ENCODE measurements around the gene TBP. TPM values are rescaled to one million over a fixed set of nuclear protein-coding genes. Genes with fewer than 3 reads are reported as not detected.

The TBP gene
- polyA plus RNA-seq, 4 donors: 10.0 to 19.4 (median 14.6) TPM

DNA sequence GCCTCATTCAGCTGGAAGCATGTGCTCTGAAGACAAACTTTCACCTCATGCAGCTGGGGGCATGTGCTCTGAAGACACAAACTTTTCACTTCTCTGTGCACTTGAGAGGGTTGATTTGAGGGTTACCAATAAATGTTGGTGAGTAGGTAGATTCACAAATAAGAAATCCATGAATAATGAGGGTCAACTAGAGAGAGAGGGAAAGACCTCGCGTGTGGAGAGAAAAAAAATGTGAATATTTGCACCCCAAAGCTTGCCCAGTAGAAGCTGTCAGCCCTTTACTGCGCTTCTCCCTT lies 44.5 kb upstream of the TBP start:
- FAIRE-seq (no peak), DNase-seq (no peak)
- Histone ChIP-seq H3K9me3 (ENCODE audit: control insufficient read depth in 2 of 2, insufficient read depth in 1 of 2, low read depth in 1 of 2, low read length in 1 of 2) (no peaks in the 10 kb centered on the region), H3K36me3 (ENCODE audit: control insufficient read depth in 3 of 3, insufficient read depth in 2 of 3, low read depth in 1 of 3, low read length in 3 of 3) (no peaks in the 10 kb centered on the region), H3K4me1 (ENCODE audit: control insufficient read depth in 3 of 3, insufficient read depth in 2 of 3, low read depth in 1 of 3, low read length in 2 of 3) (no peaks in the 10 kb centered on the region), H3K27ac (ENCODE audit: low read depth in 1 of 3, low read length in 2 of 3) (no peak overlapping the region), H3K4me3 (ENCODE audit: low read depth in 1 of 3, low read length in 3 of 3) (no peak overlapping the region), H3K27me3 (ENCODE audit: control insufficient read depth in 3 of 3, insufficient read depth in 3 of 3, low read length in 3 of 3) (no peaks in the 10 kb centered on the region)
- 89 to 95% (median 93%) methylated on average over 3 of the region's 3 CpGs for WGBS, 3 donors

DNA sequence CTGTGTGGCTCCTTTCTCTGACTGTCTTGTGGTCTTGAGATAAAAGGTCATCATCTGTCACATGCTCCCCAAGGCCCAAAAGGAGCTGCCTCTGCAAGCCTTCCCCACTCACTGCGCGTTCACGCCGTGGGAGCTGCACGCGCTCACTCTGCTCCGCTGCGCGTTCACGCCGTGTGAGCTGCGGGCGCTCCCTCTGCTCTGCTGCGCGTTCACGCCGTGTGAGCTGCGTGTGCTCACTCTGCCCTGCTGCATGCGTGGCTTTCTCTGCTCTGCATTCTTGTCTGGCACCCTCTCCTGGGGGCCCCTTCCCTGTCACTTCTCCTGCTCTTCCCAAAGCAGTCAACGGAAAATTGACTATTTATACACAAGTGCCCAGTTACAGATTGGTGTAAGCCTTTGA lies 43.5 kb upstream of the TBP start:
- no peaks in the 10 kb centered on the region for H3K9me3 ChIP-seq (ENCODE audit: control insufficient read depth in 2 of 2, insufficient read depth in 1 of 2, low read depth in 1 of 2, low read length in 1 of 2)
- FAIRE-seq: no peak

DNA sequence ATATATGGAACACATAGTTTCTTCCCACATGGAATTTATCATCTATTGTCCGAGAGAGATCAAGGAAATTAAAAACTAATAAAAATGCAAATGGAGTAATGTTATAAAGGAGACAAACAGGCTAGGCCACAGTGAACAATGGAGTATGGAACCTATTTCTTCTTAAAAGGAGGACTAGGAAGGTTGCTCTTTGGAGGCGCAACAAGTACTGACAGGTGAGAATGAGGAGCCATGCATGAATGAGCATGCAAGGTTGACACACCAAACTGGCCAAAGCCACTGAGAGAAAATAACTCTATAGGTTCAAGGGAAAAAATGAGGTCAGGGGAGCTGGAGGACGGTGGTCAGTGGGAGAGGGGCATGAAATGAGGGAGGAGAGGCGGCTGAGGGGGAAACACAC lies 41.9 kb upstream of the TBP start:
- Histone ChIP-seq H3K4me3 (ENCODE audit: low read depth in 1 of 3, low read length in 3 of 3) (no peak overlapping the region), H3K27ac (ENCODE audit: low read depth in 1 of 3, low read length in 2 of 3) (no peak overlapping the region), H3K9me3 (ENCODE audit: control insufficient read depth in 2 of 2, insufficient read depth in 1 of 2, low read depth in 1 of 2, low read length in 1 of 2) (peaks cover 0 to 2% of the 10 kb centered on the region in 2 donors), H3K36me3 (ENCODE audit: control insufficient read depth in 3 of 3, insufficient read depth in 2 of 3, low read depth in 1 of 3, low read length in 3 of 3) (no peaks in the 10 kb centered on the region), H3K4me1 (ENCODE audit: control insufficient read depth in 3 of 3, insufficient read depth in 2 of 3, low read depth in 1 of 3, low read length in 2 of 3) (no peaks in the 10 kb centered on the region), H3K27me3 (ENCODE audit: control insufficient read depth in 3 of 3, insufficient read depth in 3 of 3, low read length in 3 of 3) (no peaks in the 10 kb centered on the region)
- DNase-seq (no peak), FAIRE-seq (no peak)
- WGBS, 3 donors: 78 to 86% (median 80%) methylated on average over 4 of the region's 4 CpGs

More for the DNA sequence above, 43.5 kb upstream of the TBP start:
- Histone ChIP-seq H3K36me3 (ENCODE audit: control insufficient read depth in 3 of 3, insufficient read depth in 2 of 3, low read depth in 1 of 3, low read length in 3 of 3) (no peaks in the 10 kb centered on the region), H3K27me3 (ENCODE audit: control insufficient read depth in 3 of 3, insufficient read depth in 3 of 3, low read length in 3 of 3) (no peaks in the 10 kb centered on the region), H3K27ac (ENCODE audit: low read depth in 1 of 3, low read length in 2 of 3) (no peak overlapping the region), H3K4me1 (ENCODE audit: control insufficient read depth in 3 of 3, insufficient read depth in 2 of 3, low read depth in 1 of 3, low read length in 2 of 3) (no peaks in the 10 kb centered on the region), H3K4me3 (ENCODE audit: low read depth in 1 of 3, low read length in 3 of 3) (no peak overlapping the region)
- no peak for DNase-seq
- WGBS, 3 donors: 93 to 94% (median 93%) methylated on average over 20 of the region's 20 CpGs

DNA sequence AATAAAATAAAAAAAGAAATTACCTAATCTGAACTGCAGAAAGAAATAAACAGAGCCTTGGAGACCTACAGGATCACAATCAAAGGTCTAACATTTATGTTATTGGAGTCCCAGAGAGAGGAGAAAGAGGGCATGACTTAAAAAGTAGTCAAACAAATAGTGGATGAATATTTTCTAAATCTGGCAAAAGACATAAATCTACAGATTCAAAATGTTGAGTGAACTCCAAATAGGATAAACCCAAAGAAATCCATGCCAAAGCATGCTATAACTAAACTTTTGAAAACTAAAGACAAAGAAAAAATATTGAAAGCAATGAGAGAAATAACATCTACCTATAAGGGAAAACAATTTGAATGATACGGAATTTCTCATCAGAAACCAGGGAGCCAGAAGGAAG lies 39.3 kb upstream of the TBP start:
- WGBS, 3 donors: 84 to 93% (median 86%) methylated on average over 1 of the region's 1 CpG
- Histone ChIP-seq H3K4me3 (ENCODE audit: low read depth in 1 of 3, low read length in 3 of 3) (no peak overlapping the region), H3K36me3 (ENCODE audit: control insufficient read depth in 3 of 3, insufficient read depth in 2 of 3, low read depth in 1 of 3, low read length in 3 of 3) (no peaks in the 10 kb centered on the region), H3K27me3 (ENCODE audit: control insufficient read depth in 3 of 3, insufficient read depth in 3 of 3, low read length in 3 of 3) (no peaks in the 10 kb centered on the region), H3K4me1 (ENCODE audit: control insufficient read depth in 3 of 3, insufficient read depth in 2 of 3, low read depth in 1 of 3, low read length in 2 of 3) (no peaks in the 10 kb centered on the region), H3K9me3 (ENCODE audit: control insufficient read depth in 2 of 2, insufficient read depth in 1 of 2, low read depth in 1 of 2, low read length in 1 of 2) (peaks cover 0 to 2% of the 10 kb centered on the region in 2 donors), H3K27ac (ENCODE audit: low read depth in 1 of 3, low read length in 2 of 3) (no peak overlapping the region)
- DNase-seq (no peak), FAIRE-seq (no peak)

DNA sequence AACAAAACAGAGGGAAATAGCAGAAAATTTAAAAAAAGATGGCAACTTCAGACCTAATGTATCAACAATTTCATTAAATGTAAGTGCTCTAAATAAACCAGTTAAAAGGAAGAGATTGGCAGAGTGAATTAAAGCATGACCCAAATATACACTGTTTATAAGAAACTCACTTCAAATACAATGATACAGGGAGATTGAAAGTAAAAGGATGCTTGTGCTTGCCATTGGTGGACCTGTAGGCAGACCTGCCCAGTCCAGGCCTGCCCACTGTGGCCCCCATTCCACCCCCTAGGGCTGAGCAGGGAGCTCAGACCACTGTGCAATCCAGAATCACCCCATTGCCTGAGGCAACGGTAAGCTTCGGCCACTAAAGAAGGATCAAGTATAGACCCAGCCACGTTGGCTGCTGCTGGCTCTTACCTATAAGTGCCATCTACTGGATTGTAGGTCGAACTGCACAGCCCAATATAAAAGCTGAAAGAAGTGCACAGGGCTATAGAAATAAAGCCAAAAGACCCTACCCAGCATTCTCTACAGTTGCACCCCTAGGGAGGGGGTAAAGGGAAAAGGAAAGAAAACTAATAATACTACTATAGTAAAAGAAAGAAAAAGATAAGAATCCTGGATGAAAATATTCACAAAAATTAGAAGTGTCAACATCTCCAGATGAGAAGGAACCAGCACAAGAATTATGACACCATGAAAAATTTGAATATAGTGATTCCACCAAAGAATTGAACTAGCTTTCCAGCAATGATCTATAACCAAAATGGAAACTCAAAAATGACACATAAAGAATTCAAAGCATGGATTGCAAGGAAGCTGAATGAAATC lies 37.2 kb upstream of the TBP start:
- Histone ChIP-seq H3K9me3 (ENCODE audit: control insufficient read depth in 2 of 2, insufficient read depth in 1 of 2, low read depth in 1 of 2, low read length in 1 of 2) (peaks cover 0 to 2% of the 10 kb centered on the region in 2 donors), H3K4me3 (ENCODE audit: low read depth in 1 of 3, low read length in 3 of 3) (no peak overlapping the region), H3K27ac (ENCODE audit: low read depth in 1 of 3, low read length in 2 of 3) (no peak overlapping the region), H3K4me1 (ENCODE audit: control insufficient read depth in 3 of 3, insufficient read depth in 2 of 3, low read depth in 1 of 3, low read length in 2 of 3) (no peaks in the 10 kb centered on the region), H3K27me3 (ENCODE audit: control insufficient read depth in 3 of 3, insufficient read depth in 3 of 3, low read length in 3 of 3) (no peaks in the 10 kb centered on the region), H3K36me3 (ENCODE audit: control insufficient read depth in 3 of 3, insufficient read depth in 2 of 3, low read depth in 1 of 3, low read length in 3 of 3) (no peaks in the 10 kb centered on the region)
- DNase-seq (peak; percentile 54 to 56), FAIRE-seq (no peak)
- WGBS, 3 donors: 0 to 1% (median 0%) methylated on average over 4 of the region's 4 CpGs

DNA sequence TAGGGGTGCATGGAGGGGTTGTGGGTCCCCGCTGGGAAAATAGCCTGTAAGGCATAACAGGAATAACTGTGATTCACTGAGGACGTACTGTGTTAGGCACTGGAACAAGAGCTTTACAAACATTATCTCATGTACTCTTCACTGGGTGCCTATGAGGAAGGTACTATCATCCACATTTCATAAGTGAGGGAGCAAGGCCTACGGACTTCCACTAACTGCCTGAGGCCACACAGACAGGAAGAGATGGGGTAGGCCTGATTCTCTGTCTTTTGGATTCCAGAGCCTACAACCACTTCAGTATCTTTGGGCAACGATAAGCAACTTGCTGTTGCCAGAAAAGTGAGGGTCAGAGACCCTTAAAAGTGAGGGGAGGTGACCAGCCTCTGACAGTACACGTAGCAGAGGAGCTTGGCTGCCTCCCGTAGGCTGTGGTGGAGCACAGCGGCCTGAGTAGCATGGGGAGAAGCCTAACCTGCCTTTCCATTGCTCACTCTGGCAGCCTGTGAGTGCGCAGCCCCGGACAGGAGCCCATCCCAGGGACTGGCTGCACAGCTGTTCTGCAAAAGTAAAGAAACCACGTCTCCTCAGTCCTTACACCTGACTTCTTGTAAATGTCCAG lies 31.5 kb upstream of the TBP start:
- no peak for FAIRE-seq
- Histone ChIP-seq H3K4me1 (ENCODE audit: control insufficient read depth in 3 of 3, insufficient read depth in 2 of 3, low read depth in 1 of 3, low read length in 2 of 3) (no peaks in the 10 kb centered on the region), H3K27ac (ENCODE audit: low read depth in 1 of 3, low read length in 2 of 3) (no peak overlapping the region), H3K36me3 (ENCODE audit: control insufficient read depth in 3 of 3, insufficient read depth in 2 of 3, low read depth in 1 of 3, low read length in 3 of 3) (no peaks in the 10 kb centered on the region), H3K27me3 (ENCODE audit: control insufficient read depth in 3 of 3, insufficient read depth in 3 of 3, low read length in 3 of 3) (no peaks in the 10 kb centered on the region), H3K9me3 (ENCODE audit: control insufficient read depth in 2 of 2, insufficient read depth in 1 of 2, low read depth in 1 of 2, low read length in 1 of 2) (no peaks in the 10 kb centered on the region), H3K4me3 (ENCODE audit: low read depth in 1 of 3, low read length in 3 of 3) (no peak overlapping the region)
- WGBS, 3 donors: 79 to 85% (median 80%) methylated on average over 10 of the region's 10 CpGs
- no peak for DNase-seq

DNA sequence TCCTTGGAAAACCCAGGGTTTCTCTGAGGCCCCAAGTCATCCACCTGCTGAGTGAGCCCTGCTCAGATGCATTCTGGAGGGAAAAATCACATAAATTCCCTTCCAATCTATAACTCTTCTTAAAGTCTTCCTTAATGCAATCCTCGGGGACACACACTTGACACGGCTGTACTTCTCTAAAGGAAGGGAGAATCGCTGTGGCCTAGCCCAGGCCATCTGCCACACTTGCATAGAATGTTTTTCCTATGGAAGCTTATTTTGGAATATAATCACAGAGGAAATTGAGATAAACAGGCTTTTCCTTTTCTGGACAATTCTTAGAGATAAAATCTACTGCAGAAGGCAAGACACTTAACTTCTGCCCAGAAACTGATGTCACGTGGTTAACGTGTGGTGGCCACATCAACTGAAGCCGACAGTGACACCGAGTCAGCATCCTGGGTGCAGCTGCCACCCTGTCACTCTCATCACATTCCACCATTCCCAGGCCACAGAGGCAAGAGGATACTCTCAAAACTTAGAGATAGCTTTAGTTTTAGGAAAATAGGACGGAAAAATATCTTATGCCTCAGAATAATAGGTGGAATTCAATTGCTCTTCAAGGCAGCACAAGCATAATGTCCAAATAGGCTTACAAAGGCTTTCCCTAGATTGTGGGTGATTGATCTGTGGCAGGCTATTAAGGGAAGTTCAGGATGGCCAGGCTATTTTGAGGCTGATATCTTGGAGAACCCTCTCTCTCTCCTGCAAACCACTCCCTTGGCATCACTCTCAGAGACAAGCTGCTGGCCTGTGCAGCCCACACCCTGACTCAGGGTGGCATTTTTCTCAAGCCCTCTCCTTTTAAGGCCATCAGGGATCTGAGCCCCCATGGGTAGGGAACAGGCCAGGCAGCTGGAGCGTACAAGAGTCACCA lies 30.7 kb upstream of the TBP start:
- Histone ChIP-seq H3K36me3 (ENCODE audit: control insufficient read depth in 3 of 3, insufficient read depth in 2 of 3, low read depth in 1 of 3, low read length in 3 of 3) (no peaks in the 10 kb centered on the region), H3K9me3 (ENCODE audit: control insufficient read depth in 2 of 2, insufficient read depth in 1 of 2, low read depth in 1 of 2, low read length in 1 of 2) (no peaks in the 10 kb centered on the region), H3K27me3 (ENCODE audit: control insufficient read depth in 3 of 3, insufficient read depth in 3 of 3, low read length in 3 of 3) (no peaks in the 10 kb centered on the region), H3K27ac (ENCODE audit: low read depth in 1 of 3, low read length in 2 of 3) (no peak overlapping the region), H3K4me3 (ENCODE audit: low read depth in 1 of 3, low read length in 3 of 3) (no peak overlapping the region), H3K4me1 (ENCODE audit: control insufficient read depth in 3 of 3, insufficient read depth in 2 of 3, low read depth in 1 of 3, low read length in 2 of 3) (no peaks in the 10 kb centered on the region)
- WGBS, 3 donors: 66 to 84% (median 73%) methylated on average over 9 of the region's 9 CpGs
- FAIRE-seq (no peak), DNase-seq (no peak)

DNA sequence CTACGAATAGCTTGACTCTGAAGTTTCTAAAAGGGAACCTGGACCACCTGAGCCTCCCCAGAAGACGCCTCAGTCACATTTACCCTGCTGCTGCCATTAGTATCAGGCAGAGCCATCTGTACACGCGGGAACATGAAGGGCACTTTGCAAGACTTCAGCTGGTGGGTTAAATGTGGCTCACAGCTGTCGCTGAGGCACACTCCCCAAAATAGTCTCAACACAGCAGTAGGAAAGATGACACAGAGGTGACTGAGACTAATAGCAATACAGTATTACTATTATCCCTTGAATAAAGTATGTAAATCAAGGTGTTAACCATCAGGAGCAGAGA lies 30.0 kb upstream of the TBP start:
- H3K4me1 ChIP-seq (ENCODE audit: control insufficient read depth in 3 of 3, insufficient read depth in 2 of 3, low read depth in 1 of 3, low read length in 2 of 3): no peaks in the 10 kb centered on the region
- no peak for FAIRE-seq
- H3K36me3 ChIP-seq (ENCODE audit: control insufficient read depth in 3 of 3, insufficient read depth in 2 of 3, low read depth in 1 of 3, low read length in 3 of 3): no peaks in the 10 kb centered on the region
- WGBS, 3 donors: 74 to 91% (median 79%) methylated on average over 5 of the region's 5 CpGs
- no peak overlapping the region for H3K4me3 ChIP-seq (ENCODE audit: low read depth in 1 of 3, low read length in 3 of 3)
- H3K27ac ChIP-seq (ENCODE audit: low read depth in 1 of 3, low read length in 2 of 3): no peak overlapping the region
- no peak for DNase-seq
- H3K27me3 ChIP-seq (ENCODE audit: control insufficient read depth in 3 of 3, insufficient read depth in 3 of 3, low read length in 3 of 3): no peaks in the 10 kb centered on the region
- H3K9me3 ChIP-seq (ENCODE audit: control insufficient read depth in 2 of 2, insufficient read depth in 1 of 2, low read depth in 1 of 2, low read length in 1 of 2): no peaks in the 10 kb centered on the region

Data from small intestine (tissue), 7 donors.